ENCODE measurements around the gene MBNL2. TPM values are rescaled to one million over a fixed set of nuclear protein-coding genes. Genes with fewer than 3 reads are reported as not detected.

MBNL2 gene
- total and polyA plus RNA-seq, 4 donors, result 13.3 to 108 (median 39.3) TPM

- Histone ChIP-seq H3K9ac (ENCODE audit: insufficient read depth in 1 of 2, low read length in 2 of 2) (no peak overlapping the region), H3K27ac (ENCODE audit: low read depth in 1 of 2, low read length in 1 of 2) (peak overlapping the region in 1 of 2 donors; percentile 45), H3K36me3 (ENCODE audit: control insufficient read depth in 4 of 4, insufficient read depth in 4 of 4, low read length in 4 of 4) (peaks cover 2 to 18% (median 15%) of the 10 kb centered on the region in 4 donors), H3K9me3 (ENCODE audit: control insufficient read depth in 4 of 4, insufficient read depth in 3 of 4, low read length in 3 of 4) (no peaks in the 10 kb centered on the region), H3K4me3 (no peak overlapping the region), H3K4me1 (ENCODE audit: control insufficient read depth in 5 of 5, insufficient read depth in 5 of 5, low read length in 5 of 5) (peaks cover 5 to 72% (median 39%) of the 10 kb centered on the region in 5 donors), H3K27me3 (ENCODE audit: control insufficient read depth in 3 of 3, insufficient read depth in 3 of 3, low read length in 2 of 3) (no peaks in the 10 kb centered on the region)
- ATAC-seq (ENCODE audit: insufficient read depth, low FRiP score) (no peak), DNase-seq (peak; percentile 57 to 98 (median 94))
- no peak for TF ChIP-seq CTCF (IDR thresholded peaks at IDR 0.05; ENCODE audit: control extremely low read depth, extremely low read depth)
- 44 to 70% methylated on average over 7 of the region's 7 CpGs for WGBS, 2 donors
Measured at GRCh38 chr13:97274829-97275649, 52.9 kb downstream of the MBNL2 start.

DNA sequence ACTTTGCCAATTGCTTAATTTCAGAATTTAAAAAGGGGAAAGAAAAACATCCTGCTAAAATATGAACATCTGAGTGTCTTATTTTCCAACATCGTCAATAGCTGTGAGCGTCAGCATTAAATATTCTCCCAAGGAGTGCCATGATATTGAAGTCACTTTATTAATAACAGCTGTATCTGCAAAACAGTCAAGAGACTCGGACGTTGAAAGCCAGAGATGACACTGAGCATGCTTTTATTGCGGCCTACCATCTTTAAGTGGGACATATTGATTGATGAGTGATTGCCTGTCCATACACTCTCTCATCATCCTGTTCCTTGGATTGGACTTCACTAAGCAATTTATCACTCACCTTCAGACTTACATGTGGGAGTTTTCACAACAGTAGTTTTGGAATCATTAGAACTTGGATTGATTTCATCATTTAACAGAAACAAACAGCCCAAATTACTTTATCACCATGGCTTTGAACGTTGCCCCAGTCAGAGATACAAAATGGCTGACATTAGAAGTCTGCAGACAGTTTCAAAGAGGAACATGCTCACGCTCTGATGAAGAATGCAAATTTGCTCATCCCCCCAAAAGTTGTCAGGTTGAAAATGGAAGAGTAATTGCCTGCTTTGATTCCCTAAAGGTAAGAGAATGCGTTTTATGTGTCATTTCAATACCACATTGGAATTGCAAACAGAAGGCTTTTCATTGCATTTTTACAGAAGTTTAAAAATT, 53.8 kb downstream of the MBNL2 start:
- Histone ChIP-seq H3K4me3 (no peak overlapping the region), H3K36me3 (ENCODE audit: control insufficient read depth in 4 of 4, insufficient read depth in 4 of 4, low read length in 4 of 4) (peaks cover 2 to 20% (median 15%) of the 10 kb centered on the region in 4 donors), H3K4me1 (ENCODE audit: control insufficient read depth in 5 of 5, insufficient read depth in 5 of 5, low read length in 5 of 5) (peaks cover 3 to 81% (median 42%) of the 10 kb centered on the region in 5 donors), H3K27ac (ENCODE audit: low read depth in 1 of 2, low read length in 1 of 2) (peak overlapping the region in 1 of 2 donors; percentile 45), H3K9me3 (ENCODE audit: control insufficient read depth in 4 of 4, insufficient read depth in 3 of 4, low read length in 3 of 4) (no peaks in the 10 kb centered on the region), H3K27me3 (ENCODE audit: control insufficient read depth in 3 of 3, insufficient read depth in 3 of 3, low read length in 2 of 3) (no peaks in the 10 kb centered on the region), H3K9ac (ENCODE audit: insufficient read depth in 1 of 2, low read length in 2 of 2) (no peak overlapping the region)
- no peak for TF ChIP-seq CTCF (IDR thresholded peaks at IDR 0.05; ENCODE audit: control extremely low read depth, extremely low read depth)
- DNase-seq, result no peak
- no peak for ATAC-seq (ENCODE audit: insufficient read depth, low FRiP score)
- WGBS, 2 donors, result 76 to 86% methylated on average over 8 of the region's 8 CpGs

GRCh38 chr13:97276862-97277269, 54.7 kb downstream of the MBNL2 start:
- Histone ChIP-seq H3K27me3 (ENCODE audit: control insufficient read depth in 3 of 3, insufficient read depth in 3 of 3, low read length in 2 of 3) (no peaks in the 10 kb centered on the region), H3K27ac (ENCODE audit: low read depth in 1 of 2, low read length in 1 of 2) (peak overlapping the region in 1 of 2 donors; percentile 37), H3K4me1 (ENCODE audit: control insufficient read depth in 5 of 5, insufficient read depth in 5 of 5, low read length in 5 of 5) (peaks cover 3 to 81% (median 49%) of the 10 kb centered on the region in 5 donors), H3K9me3 (ENCODE audit: control insufficient read depth in 4 of 4, insufficient read depth in 3 of 4, low read length in 3 of 4) (no peaks in the 10 kb centered on the region), H3K36me3 (ENCODE audit: control insufficient read depth in 4 of 4, insufficient read depth in 4 of 4, low read length in 4 of 4) (peaks cover 2 to 20% (median 15%) of the 10 kb centered on the region in 4 donors), H3K4me3 (no peak overlapping the region), H3K9ac (ENCODE audit: insufficient read depth in 1 of 2, low read length in 2 of 2) (peak overlapping the region in 1 of 2 donors; percentile 35)
- DNase-seq (no peak), ATAC-seq (ENCODE audit: insufficient read depth, low FRiP score) (no peak)
- TF ChIP-seq CTCF (IDR thresholded peaks at IDR 0.05; ENCODE audit: control extremely low read depth, extremely low read depth), result no peak
- WGBS, 2 donors, result 76 to 88% methylated on average over 2 of the region's 2 CpGs
